Measurements from ENCODE around the gene PIP5K1B. TPM values are rescaled to one million over a fixed set of nuclear protein-coding genes. Genes with fewer than 3 reads are reported as not detected.
"Not testable (repeated sequence)": the region's sequence is repeated elsewhere in the genome, so short reads cannot be mapped to it uniquely, and the experiment has no call there.

The PIP5K1B gene
- total RNA-seq, 1 donor from 2014 or later: under 0.01 TPM

- DNase-seq (ENCODE audit: low read depth in 2 of 2): no peak
Measured at GRCh38 chr9:69023650-69024049, 318.6 kb downstream of the PIP5K1B start.

- peak in 1 of 2 donors; percentile 64 for DNase-seq (ENCODE audit: low read depth in 2 of 2)
Measured at GRCh38 chr9:69027355-69028097, 322.5 kb downstream of the PIP5K1B start.

GRCh38 chr9:69028754-69029153, 323.7 kb downstream of the PIP5K1B start:
- no peak for DNase-seq (ENCODE audit: low read depth in 2 of 2)

- DNase-seq (ENCODE audit: low read depth in 2 of 2): no peak
Measured at GRCh38 chr9:69029535-69029934, 324.5 kb downstream of the PIP5K1B start.

- DNase-seq (ENCODE audit: low read depth in 2 of 2): peak in 1 of 2 donors; percentile 53
Measured at GRCh38 chr9:69030851-69031645, 326.0 kb downstream of the PIP5K1B start.

- DNase-seq (ENCODE audit: low read depth in 2 of 2): no peak
Measured at GRCh38 chr9:69034071-69034470, 329.0 kb downstream of the PIP5K1B start.

- DNase-seq (ENCODE audit: low read depth in 2 of 2): peak; percentile 62 to 85
Measured at GRCh38 chr9:69035438-69036308, 330.6 kb downstream of the PIP5K1B start, which contains the start of gene FXN. FXN (plus strand) TSS chr9:69035752; CDS start chr9:69035783, 31 bp downstream.

GRCh38 chr9:69036309-69036708, 331.3 kb downstream of the PIP5K1B start:
- DNase-seq (ENCODE audit: low read depth in 2 of 2): peak in 1 of 2 donors; percentile 36

GRCh38 chr9:69036799-69037198, 331.8 kb downstream of the PIP5K1B start:
- DNase-seq (ENCODE audit: low read depth in 2 of 2): no peak

- no peak for DNase-seq (ENCODE audit: low read depth in 2 of 2)
Measured at GRCh38 chr9:69040646-69041045, 335.6 kb downstream of the PIP5K1B start.

- peak in 1 of 2 donors; percentile 54 for DNase-seq (ENCODE audit: low read depth in 2 of 2)
Measured at GRCh38 chr9:69044240-69045219, 339.5 kb downstream of the PIP5K1B start.

GRCh38 chr9:69045821-69046220, 340.8 kb downstream of the PIP5K1B start:
- no peak for DNase-seq (ENCODE audit: low read depth in 2 of 2)

GRCh38 chr9:69046723-69047122, 341.7 kb downstream of the PIP5K1B start:
- DNase-seq (ENCODE audit: low read depth in 2 of 2): no peak

- DNase-seq (ENCODE audit: low read depth in 2 of 2): no peak
Measured at GRCh38 chr9:69047371-69047770, 342.3 kb downstream of the PIP5K1B start.

- DNase-seq (ENCODE audit: low read depth in 2 of 2): no peak
Measured at GRCh38 chr9:69049094-69049493, 344.1 kb downstream of the PIP5K1B start.

GRCh38 chr9:69050936-69051335, 345.9 kb downstream of the PIP5K1B start:
- DNase-seq (ENCODE audit: low read depth in 2 of 2): not testable (repeated sequence)

- no peak for DNase-seq (ENCODE audit: low read depth in 2 of 2)
Measured at GRCh38 chr9:69054989-69055388, 349.9 kb downstream of the PIP5K1B start.

GRCh38 chr9:69056191-69056815, 351.3 kb downstream of the PIP5K1B start:
- no peak for DNase-seq (ENCODE audit: low read depth in 2 of 2)

GRCh38 chr9:69058101-69058500, 353.1 kb downstream of the PIP5K1B start:
- DNase-seq (ENCODE audit: low read depth in 2 of 2): no peak
